B cell (primary cell): ENCODE data around the gene MT1B. TPM values are rescaled to one million over a fixed set of nuclear protein-coding genes. Genes with fewer than 3 reads are reported as not detected.
A peak's percentile ranks its signal among the peaks of the same experiment; 100 is the strongest.

Experiments
- ATAC-seq: fragments of 200-7000 bp; cut with Tn5 transposase; one replicate; pipeline ENCODE4 v1.10.0; 2021; ENCODE audit warnings: low read depth, mild to moderate bottlenecking, moderate number of reproducible peaks, moderate library complexity
- CTCF ChIA-PET: fragments of 350-600 bp; sonication (Branson Sonifier 250); formaldehyde crosslinking; loops from one replicate; lab custom pipeline; 2021; ENCODE audit warnings: antibody characterized with exemption, inconsistent platforms; lab: Charles Lee
- POLR2A ChIA-PET: fragments of 350-600 bp; sonication (Branson Sonifier 250); formaldehyde crosslinking; loops from one replicate; lab custom pipeline; 2021; ENCODE audit warnings: antibody characterized with exemption; lab: Charles Lee
- DNase-seq: peaks from one replicate; pipeline ENCODE4 v3.0.0; 2013
- H2AFZ ChIP-seq: 2 replicates; pipeline ENCODE4 v1.6.1; 2012; ENCODE audit warnings: mild to moderate bottlenecking, low read depth, low read length; ENCODE audit not compliant: insufficient read depth, poor library complexity, severe bottlenecking
- H3K27ac ChIP-seq, 2 donors: 1 replicate in 1 of 2; 2 replicates in 1 of 2; pipeline ENCODE4 v1.5.1; 2012 to 2013; ENCODE audit warnings: low read length in 2 of 2, mild to moderate bottlenecking in 2 of 2, moderate library complexity in 1 of 2
- H3K27me3 ChIP-seq, 4 experiments: fragments of 200-600 bp in 1 of 4; sonication (generic) in 1 of 4; replicated peaks in 1 of 4; 1 replicate in 2 of 4; 2 replicates in 2 of 4; pipeline versions ENCODE4 v1.6.1 to v1.7.0; 2013 to 2016; ENCODE audit warnings: low read length in 3 of 4, mild to moderate bottlenecking in 2 of 4, mixed read lengths in 1 of 4, moderate library complexity in 1 of 4; ENCODE audit not compliant: insufficient read depth in 4 of 4, control insufficient read depth in 3 of 4; ENCODE audit errors: control extremely low read depth in 1 of 4
- H3K36me3 ChIP-seq, 2 experiments: replicated peaks in 1 of 2; 1 replicate in 1 of 2; 2 replicates in 1 of 2; pipeline versions ENCODE4 v1.6.1 to v1.7.1; 2013; ENCODE audit warnings: low read length in 1 of 2; ENCODE audit not compliant: insufficient read depth in 2 of 2, control insufficient read depth in 1 of 2; ENCODE audit errors: control extremely low read depth in 1 of 2, extremely low read depth in 1 of 2
- H3K4me1 ChIP-seq, 2 donors: fragments of 200-600 bp in 1 of 2; sonication (generic) in 1 of 2; 1 replicate in 1 of 2; 2 replicates in 1 of 2; pipeline versions ENCODE4 v1.5.1 to v1.6.1; 2013 to 2017; ENCODE audit warnings: low read length in 2 of 2; ENCODE audit not compliant: control insufficient read depth in 2 of 2, insufficient read depth in 2 of 2
- H3K4me2 ChIP-seq: replicated peaks from 2 replicates; pipeline ENCODE3; 2012; ENCODE audit warnings: mild to moderate bottlenecking, low read depth, low read length; ENCODE audit not compliant: poor library complexity, severe bottlenecking
- H3K4me3 ChIP-seq, 5 experiments: fragments of 200-600 bp in 1 of 5; sonication (generic) in 1 of 5; 1 replicate in 3 of 5; 2 replicates in 2 of 5; pipeline versions ENCODE4 v1.5.1 to v1.7.0; 2011 to 2016; ENCODE audit warnings: low read length in 4 of 5, mild to moderate bottlenecking in 4 of 5, low read depth in 2 of 5, control low read depth in 1 of 5, moderate library complexity in 1 of 5; ENCODE audit not compliant: insufficient read depth in 1 of 5; ENCODE audit errors: control extremely low read depth in 1 of 5, extremely low read depth in 1 of 5
- H3K79me2 ChIP-seq: fragments of 200-600 bp; sonication (generic); one replicate; pipeline ENCODE4 v1.6.0; 2016; ENCODE audit warnings: low read length; ENCODE audit not compliant: control insufficient read depth, insufficient read depth
- H3K9ac ChIP-seq: fragments of 200-600 bp; sonication (generic); 2 replicates; pipeline ENCODE4 v1.6.1; 2017; ENCODE audit warnings: mild to moderate bottlenecking, low read length, moderate library complexity
- H3K9me3 ChIP-seq, 3 donors: one replicate each; pipeline versions ENCODE4 v1.6.1 to v1.7.1; 2013; ENCODE audit warnings: low read length in 2 of 3; ENCODE audit not compliant: control insufficient read depth in 2 of 3, insufficient read depth in 1 of 3; ENCODE audit errors: control extremely low read depth in 1 of 3
- H4K20me1 ChIP-seq: 2 replicates; pipeline ENCODE4 v1.6.0; 2012; ENCODE audit warnings: mild to moderate bottlenecking, low read length; ENCODE audit not compliant: insufficient read depth, control insufficient read depth, poor library complexity, severe bottlenecking
- H3K27ac Mint-ChIP-seq: one replicate; pipeline ENCODE4 v1.8.0; 2021; ENCODE audit warnings: mixed read lengths
- H3K27me3 Mint-ChIP-seq: one replicate; pipeline ENCODE4 v1.8.0; 2021; ENCODE audit warnings: mixed read lengths
- H3K4me1 Mint-ChIP-seq: one replicate; pipeline ENCODE4 v1.8.0; 2021; ENCODE audit warnings: mixed read lengths
- H3K4me3 Mint-ChIP-seq: one replicate; pipeline ENCODE4 v1.8.0; 2021; ENCODE audit warnings: mixed read lengths
- H3K9me3 Mint-ChIP-seq: one replicate; pipeline ENCODE4 v1.8.0; 2022; ENCODE audit warnings: mixed read lengths; ENCODE audit not compliant: insufficient read depth
- EZH2 ChIP-seq: IDR thresholded peaks from 2 replicates; pipeline ENCODE4 v1.6.1; 2012; ENCODE audit warnings: borderline replicate concordance, low read depth, mild to moderate bottlenecking, moderate library complexity, low read length; ENCODE audit not compliant: insufficient read depth, poor library complexity, severe bottlenecking
- WGBS: methylation state at CpG from one replicate; pipeline ENCODE4 v1.1.5; 2013; ENCODE audit warnings: missing lambda C conversion rate; ENCODE audit not compliant: insufficient coverage; 5-methylcytosine and 5-hydroxymethylcytosine counted together
- intact Hi-C: fragments of 100-400 bp; cut with micrococcal nuclease; formaldehyde crosslinking; loops from one replicate; pipeline ENCODE4 v1.10.0; 2022
- polyA plus RNA-seq: library from polyadenylated mRNA; depleted of rRNA; stranded (reverse); fragments of >200 nt; gene quantifications from 2 replicates; pipeline ENCODE4 v1.2.3, GENCODE V29; 2012
- total RNA-seq, 2 donors: library from RNA; stranded (reverse); fragments of 120-200 nt in 1 of 2; gene quantifications; 1 replicate in 1 of 2; 2 replicates in 1 of 2; pipeline versions ENCODE4 v1.2.3 to v1.2.4, GENCODE V29; 2013 to 2022
- TF ChIP-seq, protein P1 (sequence below): fragments of 200-600 bp; IDR thresholded peaks from one replicate; pipeline ENCODE4 v1.8.0; 2022; ENCODE audit warnings: antibody characterized with exemption, mild to moderate bottlenecking

Gene MT1B
- total and polyA plus RNA-seq, 2 donors (not counting 1 experiment from before 2014, with no cell fraction given): not detected

DNA sequence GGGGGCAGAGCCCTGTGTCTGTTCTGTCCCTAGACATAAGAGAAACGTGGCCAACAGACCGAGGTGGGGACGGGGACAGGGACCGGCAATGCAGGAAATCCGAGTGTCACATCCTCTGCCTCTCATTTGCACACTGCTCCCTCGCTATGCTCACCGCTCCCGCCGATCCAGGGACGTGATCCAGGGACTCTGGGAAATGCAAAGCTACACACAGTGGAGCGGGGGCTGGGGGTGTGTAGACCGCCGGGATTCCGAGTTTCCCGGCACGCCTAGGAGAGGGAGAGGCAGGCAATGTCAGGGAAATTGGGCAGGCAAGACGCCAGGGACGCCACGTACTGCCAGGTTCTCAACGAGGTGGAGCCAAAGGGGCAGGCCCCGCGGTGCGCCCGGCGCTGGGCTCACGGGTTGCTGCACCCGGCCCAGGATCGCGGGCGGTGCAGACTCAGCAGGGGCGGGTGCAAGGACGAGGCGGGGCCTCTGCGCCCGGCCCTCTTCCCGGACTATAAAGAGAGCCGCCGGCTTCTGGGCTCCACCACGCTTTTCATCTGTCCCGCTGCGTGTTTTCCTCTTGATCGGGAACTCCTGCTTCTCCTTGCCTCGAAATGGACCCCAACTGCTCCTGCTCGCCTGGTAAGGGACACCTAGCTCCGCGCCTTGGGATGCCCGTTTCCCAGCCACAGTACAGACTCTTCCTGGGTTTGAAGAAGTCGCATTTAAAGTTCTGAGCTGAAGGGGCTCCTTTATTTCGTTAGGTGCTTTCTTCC, 30.4 kb downstream of the MT1B start, which contains the start of gene MT1X:
TSS of gene MT1X (plus strand) at position 532 of the 764 bp plus-strand sequence. CDS start at position 603, 71 bp downstream.
- Mint-ChIP-seq H3K27ac (peak within 1 kb of the TSS; percentile 81), H3K27me3 (peaks cover 10% of the 10 kb centered on the region), H3K4me1 (peaks cover 21% of the 10 kb centered on the region), H3K4me3 (peak within 1 kb of the TSS; percentile 95), H3K9me3 (peaks cover 2% of the 10 kb centered on the region)
- no peaks in the 10 kb centered on the region for H3K36me3 ChIP-seq
- peak within 1 kb of the TSS; percentile 93 for H2AFZ ChIP-seq
- H3K4me1 ChIP-seq: peaks cover 14 to 15% of the 10 kb centered on the region in 2 donors
- DNase-seq: peak; percentile 76
- H3K27ac ChIP-seq: peak within 1 kb of the TSS in 1 of 2 donors; percentile 55
- H3K4me3 ChIP-seq: peak within 1 kb of the TSS; percentile 55 to 74 (median 59)
- ChIA-PET POLR2A (interaction anchor here (0.5 to 0.6 kb wide), 2 partner anchors 19 to 25 kb away, joined by 3 read pairs; no protein-coding TSS in a partner anchor), CTCF (interaction anchor here (1.4 to 2.2 kb wide), 3 partner anchors 19 to 105 kb away, joined by 4 to 17 read pairs (median 5); no protein-coding TSS in a partner anchor)
- TF ChIP-seq EZH2: no peak
- TF ChIP-seq, protein P1, sequence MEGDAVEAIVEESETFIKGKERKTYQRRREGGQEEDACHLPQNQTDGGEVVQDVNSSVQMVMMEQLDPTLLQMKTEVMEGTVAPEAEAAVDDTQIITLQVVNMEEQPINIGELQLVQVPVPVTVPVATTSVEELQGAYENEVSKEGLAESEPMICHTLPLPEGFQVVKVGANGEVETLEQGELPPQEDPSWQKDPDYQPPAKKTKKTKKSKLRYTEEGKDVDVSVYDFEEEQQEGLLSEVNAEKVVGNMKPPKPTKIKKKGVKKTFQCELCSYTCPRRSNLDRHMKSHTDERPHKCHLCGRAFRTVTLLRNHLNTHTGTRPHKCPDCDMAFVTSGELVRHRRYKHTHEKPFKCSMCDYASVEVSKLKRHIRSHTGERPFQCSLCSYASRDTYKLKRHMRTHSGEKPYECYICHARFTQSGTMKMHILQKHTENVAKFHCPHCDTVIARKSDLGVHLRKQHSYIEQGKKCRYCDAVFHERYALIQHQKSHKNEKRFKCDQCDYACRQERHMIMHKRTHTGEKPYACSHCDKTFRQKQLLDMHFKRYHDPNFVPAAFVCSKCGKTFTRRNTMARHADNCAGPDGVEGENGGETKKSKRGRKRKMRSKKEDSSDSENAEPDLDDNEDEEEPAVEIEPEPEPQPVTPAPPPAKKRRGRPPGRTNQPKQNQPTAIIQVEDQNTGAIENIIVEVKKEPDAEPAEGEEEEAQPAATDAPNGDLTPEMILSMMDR: no peak
- no peaks in the 10 kb centered on the region for H3K79me2 ChIP-seq
- peak; percentile 98 for ATAC-seq
- intact Hi-C loops: loop anchor here (1.0 to 10.0 kb wide), 6 partner anchors 20 to 162 kb away; partner anchors contain the start of genes BBS2, MT1A, MT1F and MT1M
- 2% methylated on average over 46 of the region's 49 CpGs for WGBS
- peak within 1 kb of the TSS; percentile 93 for H3K4me2 ChIP-seq
- H3K9me3 ChIP-seq: peaks cover 0 to 6% (median 0%) of the 10 kb centered on the region in 3 donors
- H3K9ac ChIP-seq: peak within 1 kb of the TSS; percentile 75
- H3K27me3 ChIP-seq: peaks cover 0 to 14% (median 4%) of the 10 kb centered on the region in 4 experiments
- no peaks in the 10 kb centered on the region for H4K20me1 ChIP-seq
